Measurements from ENCODE around the gene PPFIA1. TPM values are rescaled to one million over a fixed set of nuclear protein-coding genes. Genes with fewer than 3 reads are reported as not detected.

PPFIA1 gene
- total and polyA plus RNA-seq, 2 donors (not counting 1 experiment from before 2014, with no cell fraction given), result 38.8 to 39.8 TPM

DNA sequence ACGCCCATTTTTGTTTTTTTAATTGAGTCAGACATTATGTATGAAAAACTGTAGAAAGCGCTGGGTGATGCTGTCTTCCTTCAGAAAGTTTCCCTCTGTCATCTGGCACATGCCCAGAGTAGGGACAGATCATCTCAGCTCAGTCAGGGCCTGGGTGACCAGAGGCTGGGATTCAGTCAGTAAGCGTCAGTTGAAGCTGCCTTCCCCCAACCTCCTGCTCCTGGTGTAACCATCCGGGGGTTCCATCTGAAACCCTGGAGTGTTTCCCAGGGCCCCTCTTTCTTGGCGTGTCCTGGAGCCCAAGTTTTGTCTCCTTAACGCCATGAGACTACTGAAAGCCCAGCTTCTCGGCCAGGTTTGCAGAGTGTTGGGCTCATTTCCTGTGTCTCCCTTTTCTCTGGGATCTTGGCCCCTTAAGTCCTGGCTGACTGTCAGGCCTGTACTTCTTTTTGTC, 10.7 kb downstream of the PPFIA1 start:
- H4K20me1 ChIP-seq (ENCODE audit: control insufficient read depth, extremely low read depth, insufficient read depth, low read length), result no peaks in the 10 kb centered on the region
- peak overlapping the region; percentile 16 for H3K9ac ChIP-seq (ENCODE audit: insufficient read depth, low read length)
- H3K36me3 ChIP-seq (ENCODE audit: control insufficient read depth, insufficient read depth, low read length), result peaks cover 4% of the 10 kb centered on the region
- H3K4me3 ChIP-seq (replicated peaks in 1 of 4; ENCODE audit: control extremely low read depth in 1 of 4, insufficient read depth in 1 of 4, low read depth in 3 of 4, low read length in 4 of 4), result no peak overlapping the region
- H3K4me1 ChIP-seq (ENCODE audit: control insufficient read depth, extremely low read depth, insufficient read depth, low read length), result peaks cover 8% of the 10 kb centered on the region
- H2AFZ ChIP-seq (ENCODE audit: low read length), result peak overlapping the region; percentile 18
- peak overlapping the region; percentile 71 for H3K27ac ChIP-seq (ENCODE audit: insufficient read depth, low read length)
- no peaks in the 10 kb centered on the region for H3K9me3 ChIP-seq (ENCODE audit: control insufficient read depth, insufficient read depth, low read depth, low read length)
- H3K27me3 ChIP-seq (ENCODE audit: control insufficient read depth, insufficient read depth, low read length), result no peaks in the 10 kb centered on the region
- peak; percentile 71 to 76 for DNase-seq (ENCODE audit: low read depth in 2 of 2)
- peak overlapping the region; percentile 52 for H3K4me2 ChIP-seq (ENCODE audit: extremely low read depth, insufficient read depth, low read length)
- H3K79me2 ChIP-seq (ENCODE audit: control insufficient read depth, insufficient read depth, low read length), result peaks cover 14% of the 10 kb centered on the region
- TF ChIP-seq, protein P1, sequence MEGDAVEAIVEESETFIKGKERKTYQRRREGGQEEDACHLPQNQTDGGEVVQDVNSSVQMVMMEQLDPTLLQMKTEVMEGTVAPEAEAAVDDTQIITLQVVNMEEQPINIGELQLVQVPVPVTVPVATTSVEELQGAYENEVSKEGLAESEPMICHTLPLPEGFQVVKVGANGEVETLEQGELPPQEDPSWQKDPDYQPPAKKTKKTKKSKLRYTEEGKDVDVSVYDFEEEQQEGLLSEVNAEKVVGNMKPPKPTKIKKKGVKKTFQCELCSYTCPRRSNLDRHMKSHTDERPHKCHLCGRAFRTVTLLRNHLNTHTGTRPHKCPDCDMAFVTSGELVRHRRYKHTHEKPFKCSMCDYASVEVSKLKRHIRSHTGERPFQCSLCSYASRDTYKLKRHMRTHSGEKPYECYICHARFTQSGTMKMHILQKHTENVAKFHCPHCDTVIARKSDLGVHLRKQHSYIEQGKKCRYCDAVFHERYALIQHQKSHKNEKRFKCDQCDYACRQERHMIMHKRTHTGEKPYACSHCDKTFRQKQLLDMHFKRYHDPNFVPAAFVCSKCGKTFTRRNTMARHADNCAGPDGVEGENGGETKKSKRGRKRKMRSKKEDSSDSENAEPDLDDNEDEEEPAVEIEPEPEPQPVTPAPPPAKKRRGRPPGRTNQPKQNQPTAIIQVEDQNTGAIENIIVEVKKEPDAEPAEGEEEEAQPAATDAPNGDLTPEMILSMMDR (conservative IDR thresholded peaks at IDR 0.05 in 1 of 2, IDR thresholded peaks at IDR 0.05 in 1 of 2; ENCODE audit: low read depth in 1 of 2, low read length in 2 of 2), result no peak

DNA sequence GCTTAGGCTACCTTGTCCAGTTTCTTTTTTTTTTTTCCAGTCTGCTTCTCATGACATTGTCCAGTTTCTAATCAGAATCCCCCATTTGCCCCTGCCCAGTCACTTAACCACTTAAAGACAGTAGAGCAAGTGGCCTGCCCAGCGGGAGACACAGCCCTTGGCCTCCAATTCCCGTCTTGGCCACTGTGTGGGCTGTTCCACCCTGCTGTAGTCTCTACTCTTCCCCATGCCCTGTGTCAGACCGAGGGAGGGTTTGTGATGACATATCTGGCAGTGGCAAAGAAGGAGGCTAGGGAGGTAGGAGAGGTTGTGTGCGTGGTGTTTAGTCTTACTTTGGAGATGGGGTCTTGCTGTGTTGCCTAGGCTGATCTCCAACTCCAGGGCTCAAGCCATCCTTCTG, 11.5 kb downstream of the PPFIA1 start:
- H3K27ac ChIP-seq (ENCODE audit: insufficient read depth, low read length), result peak overlapping the region; percentile 71
- no peaks in the 10 kb centered on the region for H3K27me3 ChIP-seq (ENCODE audit: control insufficient read depth, insufficient read depth, low read length)
- no peak overlapping the region for H3K4me3 ChIP-seq (replicated peaks in 1 of 4; ENCODE audit: control extremely low read depth in 1 of 4, insufficient read depth in 1 of 4, low read depth in 3 of 4, low read length in 4 of 4)
- H3K9ac ChIP-seq (ENCODE audit: insufficient read depth, low read length), result no peak overlapping the region
- peaks cover 8% of the 10 kb centered on the region for H3K4me1 ChIP-seq (ENCODE audit: control insufficient read depth, extremely low read depth, insufficient read depth, low read length)
- H3K4me2 ChIP-seq (ENCODE audit: extremely low read depth, insufficient read depth, low read length), result no peak overlapping the region
- no peaks in the 10 kb centered on the region for H3K9me3 ChIP-seq (ENCODE audit: control insufficient read depth, insufficient read depth, low read depth, low read length)
- H4K20me1 ChIP-seq (ENCODE audit: control insufficient read depth, extremely low read depth, insufficient read depth, low read length), result no peaks in the 10 kb centered on the region
- DNase-seq (ENCODE audit: low read depth in 2 of 2), result no peak
- H2AFZ ChIP-seq (ENCODE audit: low read length), result no peak overlapping the region
- TF ChIP-seq, protein P1 (conservative IDR thresholded peaks at IDR 0.05 in 1 of 2, IDR thresholded peaks at IDR 0.05 in 1 of 2; ENCODE audit: low read depth in 1 of 2, low read length in 2 of 2), result no peak
- TF ChIP-seq EZH2 (IDR thresholded peaks at IDR 0.05; ENCODE audit: low read length, missing control alignments), result no peak
- H3K79me2 ChIP-seq (ENCODE audit: control insufficient read depth, insufficient read depth, low read length), result peaks cover 14% of the 10 kb centered on the region
- peaks cover 4% of the 10 kb centered on the region for H3K36me3 ChIP-seq (ENCODE audit: control insufficient read depth, insufficient read depth, low read length)

DNA sequence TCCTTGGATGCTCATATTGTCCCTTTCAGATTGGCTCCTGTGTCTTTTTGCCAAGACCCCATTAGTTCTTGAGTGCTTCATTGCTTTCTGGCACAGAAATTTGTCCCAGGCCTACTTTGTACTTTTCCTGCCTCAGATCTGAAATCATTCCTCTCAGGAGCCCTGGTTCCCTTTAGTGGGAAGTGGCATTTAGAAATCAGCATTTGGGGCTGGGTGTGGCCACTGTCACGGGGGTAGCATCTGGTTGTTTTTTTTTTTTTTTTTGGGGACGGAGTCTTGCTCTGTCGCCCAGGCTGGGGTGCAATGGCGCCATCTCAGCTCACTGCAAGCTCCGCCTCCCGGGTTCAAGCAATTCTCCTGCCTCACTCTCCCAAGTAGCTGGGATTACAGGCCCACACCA, 18.2 kb downstream of the PPFIA1 start:
- Histone ChIP-seq H3K27ac (ENCODE audit: insufficient read depth, low read length) (no peak overlapping the region), H4K20me1 (ENCODE audit: control insufficient read depth, extremely low read depth, insufficient read depth, low read length) (no peaks in the 10 kb centered on the region), H3K9ac (ENCODE audit: insufficient read depth, low read length) (no peak overlapping the region), H3K79me2 (ENCODE audit: control insufficient read depth, insufficient read depth, low read length) (no peaks in the 10 kb centered on the region), H3K4me2 (ENCODE audit: extremely low read depth, insufficient read depth, low read length) (no peak overlapping the region), H3K27me3 (ENCODE audit: control insufficient read depth, insufficient read depth, low read length) (no peaks in the 10 kb centered on the region), H3K9me3 (ENCODE audit: control insufficient read depth, insufficient read depth, low read depth, low read length) (no peaks in the 10 kb centered on the region), H3K36me3 (ENCODE audit: control insufficient read depth, insufficient read depth, low read length) (peaks cover 5% of the 10 kb centered on the region), H2AFZ (ENCODE audit: low read length) (no peak overlapping the region), H3K4me3 (replicated peaks in 1 of 4; ENCODE audit: control extremely low read depth in 1 of 4, insufficient read depth in 1 of 4, low read depth in 3 of 4, low read length in 4 of 4) (no peak overlapping the region), H3K4me1 (ENCODE audit: control insufficient read depth, extremely low read depth, insufficient read depth, low read length) (no peaks in the 10 kb centered on the region)
- TF ChIP-seq, protein P1 (conservative IDR thresholded peaks at IDR 0.05 in 1 of 2, IDR thresholded peaks at IDR 0.05 in 1 of 2; ENCODE audit: low read depth in 1 of 2, low read length in 2 of 2), result no peak
- no peak for TF ChIP-seq EZH2 (IDR thresholded peaks at IDR 0.05; ENCODE audit: low read length, missing control alignments)
- no peak for DNase-seq (ENCODE audit: low read depth in 2 of 2)
